NCI-H2171 (cell line): Measurements from ENCODE around the gene PTPRH.
"Not testable (repeated sequence)": the region's sequence is repeated elsewhere in the genome, so short reads cannot be mapped to it uniquely, and the experiment has no call there.

Source experiments
- DNase-seq: peaks from one replicate; lab custom pipeline; 2025; lab: John Stamatoyannopoulos, UW

PTPRH gene

GRCh38 chr19:55226788-55227187 lies 17.5 kb upstream of the PTPRH start:
- DNase-seq: no peak

- DNase-seq: no peak
Observed at GRCh38 chr19:55226273-55226672, 17.0 kb upstream of the PTPRH start.

- DNase-seq: no peak
Observed at GRCh38 chr19:55225415-55225958, 16.2 kb upstream of the PTPRH start.

- DNase-seq: not testable (repeated sequence)
Observed at GRCh38 chr19:55224679-55225414, 15.5 kb upstream of the PTPRH start.

GRCh38 chr19:55224038-55224665 lies 14.9 kb upstream of the PTPRH start:
- DNase-seq: no peak

- DNase-seq: no peak
Observed at GRCh38 chr19:55223291-55224037, 14.2 kb upstream of the PTPRH start.

- DNase-seq: no peak
Observed at GRCh38 chr19:55220525-55220924, 11.2 kb upstream of the PTPRH start.

GRCh38 chr19:55216461-55217198 lies 7.3 kb upstream of the PTPRH start:
- DNase-seq: peak; percentile 93

GRCh38 chr19:55213547-55213946 lies 4.2 kb upstream of the PTPRH start:
- DNase-seq: no peak

- DNase-seq: no peak
Observed at GRCh38 chr19:55212447-55212846, 3.1 kb upstream of the PTPRH start.

- DNase-seq: no peak
Observed at GRCh38 chr19:55209693-55210472, 582 bp upstream of the PTPRH start.

GRCh38 chr19:55206664-55207500 lies 2.4 kb downstream of the PTPRH start:
- DNase-seq: peak; percentile 8

- not testable (repeated sequence) for DNase-seq
Observed at GRCh38 chr19:55202199-55202598, 7.1 kb downstream of the PTPRH start.

- no peak for DNase-seq
Observed at GRCh38 chr19:55199620-55200204, 9.6 kb downstream of the PTPRH start.

GRCh38 chr19:55198651-55199050 lies 10.7 kb downstream of the PTPRH start:
- no peak for DNase-seq

GRCh38 chr19:55197528-55197927 lies 11.8 kb downstream of the PTPRH start:
- peak; percentile 21 for DNase-seq

GRCh38 chr19:55196803-55197202 lies 12.5 kb downstream of the PTPRH start:
- DNase-seq: no peak

GRCh38 chr19:55193481-55193880 lies 15.8 kb downstream of the PTPRH start:
- DNase-seq: no peak

- no peak for DNase-seq
Observed at GRCh38 chr19:55189403-55189835, 19.9 kb downstream of the PTPRH start.

GRCh38 chr19:55188625-55189024 lies 20.7 kb downstream of the PTPRH start:
- DNase-seq: no peak
